Erythroblast (primary cell): ENCODE data around the gene GREB1.

ENCODE experiments used
- DNase-seq, 2 experiments: peaks; one replicate each; lab custom pipeline; 2025; lab: John Stamatoyannopoulos, UW
- GATA1 ChIP-seq: IDR thresholded peaks from 2 replicates; pipeline ENCODE4 v1.6.1; 2011; ENCODE audit warnings: low read depth, mild to moderate bottlenecking, control low read depth, low read length, moderate library complexity
- POLR2A ChIP-seq: IDR thresholded peaks from 2 replicates; pipeline ENCODE4 v1.6.1; 2011; ENCODE audit warnings: mild to moderate bottlenecking, low read length

GREB1 gene

DNA sequence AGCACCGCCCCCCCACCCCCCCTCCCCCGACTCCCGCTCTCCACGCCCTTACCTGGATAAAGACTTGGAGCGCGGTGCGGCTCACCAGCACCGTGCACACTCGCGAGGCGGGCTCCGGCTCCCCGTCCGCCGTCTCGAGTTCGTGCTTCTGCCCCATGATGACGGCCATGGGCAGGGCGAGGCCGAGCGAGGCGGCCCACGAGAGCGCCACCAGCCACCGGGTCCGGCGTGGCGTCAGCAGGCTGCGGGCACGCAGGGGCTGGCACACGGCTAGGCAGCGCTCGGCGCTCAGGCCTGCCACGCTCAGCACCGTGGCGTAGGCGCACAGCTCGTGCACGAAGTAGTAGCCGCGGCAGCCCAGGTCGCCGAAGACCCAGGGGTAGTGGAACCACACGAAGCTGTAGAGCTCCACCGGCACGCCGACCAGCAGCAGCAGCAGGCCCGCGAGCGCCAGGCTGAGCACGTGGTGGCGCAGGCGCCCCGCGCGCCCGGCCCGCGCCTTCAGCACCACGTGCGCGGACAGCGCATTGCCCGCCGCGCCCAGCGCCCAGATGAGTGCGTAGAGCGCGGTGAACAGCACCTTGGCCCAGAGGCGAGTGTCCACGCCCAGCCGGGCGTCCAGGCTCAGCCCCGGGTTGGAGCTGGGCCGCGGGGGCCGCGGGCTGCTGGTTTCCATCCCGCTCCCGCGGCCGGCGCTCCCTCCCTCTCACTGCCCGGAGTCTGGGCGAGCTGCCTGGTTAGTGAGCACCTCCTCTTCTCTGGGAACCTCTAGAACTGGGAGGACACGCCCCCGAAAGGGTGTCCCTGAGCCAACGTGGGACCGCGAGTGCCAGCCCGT lies 135.8 kb downstream of the GREB1 start, which contains the start of gene NTSR2:
NTSR2 (minus strand) TSS at position 742 of the 838 bp plus-strand sequence; CDS start at position 676, 66 bp downstream.
- no peak for TF ChIP-seq GATA1
- no peak for TF ChIP-seq POLR2A
- peak; percentile 53 to 67 for DNase-seq

DNA sequence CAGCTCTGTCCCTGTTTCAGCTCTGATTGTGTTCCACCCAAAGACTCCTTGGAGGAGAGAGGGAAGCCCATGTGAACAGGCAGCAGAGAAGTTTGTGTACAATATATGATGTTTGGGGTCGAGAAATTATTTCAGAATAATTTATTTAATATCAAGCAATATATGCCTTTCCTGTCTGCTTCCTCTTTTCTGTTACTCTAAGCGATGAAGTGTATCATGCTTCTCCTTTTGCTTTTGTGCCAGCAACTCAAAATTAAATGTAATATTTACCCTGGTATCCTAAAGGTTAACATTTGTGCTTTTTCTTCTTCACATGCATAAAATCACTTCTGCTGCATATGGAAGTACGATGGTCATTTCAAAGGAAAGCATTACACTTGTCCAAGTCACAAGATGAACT lies 138.6 kb downstream of the GREB1 start:
- DNase-seq, result no peak
- TF ChIP-seq POLR2A, result no peak
- TF ChIP-seq GATA1, result no peak

DNA sequence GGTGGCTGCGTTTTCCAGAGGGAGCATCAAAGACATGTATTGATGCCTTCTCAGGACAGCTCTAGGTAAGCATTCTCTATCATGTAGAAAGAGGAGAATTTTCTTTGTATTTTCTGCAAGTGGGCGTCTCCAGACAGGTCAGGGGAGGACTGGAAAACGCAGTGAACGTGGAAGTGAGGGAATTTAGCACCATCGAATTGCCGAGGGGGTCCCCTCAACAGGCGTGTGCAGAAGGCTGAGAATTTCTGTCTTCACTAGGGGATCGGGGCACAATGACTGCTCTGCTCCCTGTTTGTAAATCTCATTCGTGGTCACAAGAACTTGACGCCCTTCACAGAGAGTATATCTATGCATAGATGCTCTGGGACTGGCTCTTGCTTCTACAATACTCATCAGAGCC lies 141.1 kb downstream of the GREB1 start:
- no peak for DNase-seq
- TF ChIP-seq GATA1 (no peak), POLR2A (no peak)

DNA sequence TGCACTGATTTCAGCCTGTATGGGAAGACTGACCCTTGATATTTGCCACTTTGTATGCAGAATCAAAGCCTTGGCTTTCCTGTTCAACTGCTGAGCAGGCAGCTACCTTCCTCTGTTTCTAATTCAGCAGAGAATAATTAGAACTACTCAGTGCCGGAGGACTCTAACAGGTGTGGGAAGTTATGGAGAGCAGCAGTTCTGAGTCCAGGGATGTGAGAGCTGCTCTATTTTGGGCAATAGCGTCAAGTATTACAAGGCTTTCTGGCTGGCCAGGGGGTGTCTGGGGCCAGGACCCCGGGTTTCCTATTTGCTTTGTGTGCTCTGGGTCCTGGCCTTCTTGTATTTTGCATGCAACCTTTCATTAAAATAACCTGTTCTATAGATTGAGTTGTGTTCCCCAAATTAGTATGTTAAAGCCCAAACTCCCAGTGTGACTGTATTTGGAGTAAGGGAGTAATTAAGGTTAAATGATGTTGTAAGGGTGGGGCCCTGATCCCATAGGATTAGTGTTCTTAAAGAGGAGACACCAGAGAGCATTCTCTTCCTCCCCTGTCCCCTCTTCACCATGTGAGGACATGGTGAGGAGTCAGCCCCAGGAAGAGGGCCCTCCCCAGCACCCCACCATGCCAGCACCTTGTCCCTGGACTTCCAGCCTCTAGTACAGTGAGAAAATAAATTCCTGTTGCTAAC lies 141.7 kb downstream of the GREB1 start:
- no peak for DNase-seq
- TF ChIP-seq GATA1 (no peak), POLR2A (no peak)

DNA sequence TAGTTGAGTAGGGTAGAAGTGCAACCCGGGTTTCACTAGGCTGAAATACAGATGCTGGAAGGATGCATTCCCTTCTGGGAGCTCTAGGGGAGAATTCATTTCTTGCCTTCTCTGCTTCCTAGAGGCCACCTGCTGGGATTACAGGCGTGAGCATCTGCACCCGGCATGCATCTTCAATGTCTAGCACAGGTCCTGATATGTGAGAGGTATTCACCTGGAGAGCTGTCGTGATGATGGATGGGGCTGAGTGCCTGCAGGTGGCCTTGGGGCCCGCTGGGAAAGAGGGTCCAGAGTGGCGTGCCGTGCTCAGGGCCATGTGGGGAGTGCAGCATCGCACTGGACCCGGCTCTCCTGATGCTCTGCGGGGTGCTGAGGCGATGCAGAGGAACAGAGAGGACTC lies 142.8 kb downstream of the GREB1 start:
- TF ChIP-seq POLR2A (no peak), GATA1 (no peak)
- DNase-seq, result no peak

DNA sequence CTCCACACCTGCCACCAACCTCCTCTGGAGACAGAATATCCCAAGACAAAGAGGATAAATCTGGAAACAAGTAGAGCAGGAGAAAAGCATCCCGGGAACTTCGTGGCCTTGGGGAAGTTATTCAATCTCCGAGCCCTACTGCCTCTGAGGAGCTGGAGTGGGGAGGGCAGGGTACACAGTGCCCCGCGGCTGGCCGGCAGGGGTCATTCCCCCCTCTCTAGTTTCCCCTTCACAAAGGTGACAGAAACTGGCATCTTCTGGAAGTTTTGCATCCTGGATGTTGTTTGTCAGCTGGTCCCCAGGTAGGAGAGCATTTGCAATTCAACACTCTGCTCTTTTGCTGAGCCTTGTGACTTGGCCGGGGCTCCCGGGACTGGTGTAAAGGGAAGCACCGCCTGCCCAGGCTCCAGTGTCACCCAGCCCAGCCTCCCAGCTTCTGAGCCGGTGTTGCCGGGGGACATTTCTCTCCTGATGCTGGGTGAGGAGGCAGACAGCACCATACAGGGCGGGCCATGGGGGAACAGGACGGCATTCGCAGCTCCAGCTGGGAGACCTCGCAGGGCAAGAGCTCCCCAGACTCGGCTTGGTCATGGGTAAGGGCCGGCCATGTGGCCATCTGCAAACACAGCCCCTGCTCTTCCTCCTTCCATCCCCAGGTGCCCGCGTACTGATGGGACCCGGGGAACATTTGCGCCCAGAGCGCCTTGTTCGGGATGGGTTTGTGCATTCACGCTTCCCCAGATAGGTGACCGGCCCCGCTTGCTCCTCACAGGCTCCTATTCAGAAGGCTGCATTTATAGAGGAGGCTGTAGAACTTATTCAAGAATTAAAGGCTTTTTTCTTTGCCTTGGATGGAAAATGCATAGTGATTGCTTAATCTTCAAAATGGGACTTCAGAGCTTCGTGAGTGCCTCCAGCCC lies 143.6 kb downstream of the GREB1 start:
- DNase-seq, result no peak
- TF ChIP-seq GATA1 (no peak), POLR2A (no peak)

DNA sequence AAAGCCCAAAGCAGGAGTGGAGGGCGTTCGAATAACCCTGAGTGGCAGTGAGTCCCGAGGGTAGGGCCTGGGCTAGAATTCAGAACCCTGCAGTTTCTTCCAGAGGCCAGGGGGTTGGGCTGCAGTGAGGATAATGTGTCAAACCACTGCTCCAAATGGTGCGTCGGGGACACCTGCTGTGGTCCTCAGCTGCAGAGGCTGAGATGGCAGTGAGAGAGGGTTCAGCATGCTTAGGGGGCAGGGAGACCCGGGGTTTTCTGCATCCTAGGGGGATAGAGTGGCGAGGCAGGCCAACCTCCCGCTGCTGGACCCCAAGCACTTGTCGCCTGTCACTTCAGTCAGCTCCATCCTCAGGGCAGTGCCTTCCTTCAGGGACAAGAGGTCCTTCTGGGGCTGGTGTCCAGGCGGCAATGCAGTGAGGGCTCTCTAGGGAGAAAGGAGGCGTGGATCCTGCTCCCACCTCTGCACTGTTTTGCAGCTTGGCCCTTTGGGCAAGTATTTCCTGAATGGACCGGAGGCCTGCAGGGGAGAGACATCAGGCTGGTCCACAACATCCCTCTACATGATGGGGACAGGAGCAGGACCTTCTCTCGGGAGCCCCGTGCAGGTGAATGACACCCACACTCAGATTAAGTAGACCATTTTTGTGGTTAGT lies 144.6 kb downstream of the GREB1 start:
- TF ChIP-seq GATA1 (no peak), POLR2A (no peak)
- no peak for DNase-seq

DNA sequence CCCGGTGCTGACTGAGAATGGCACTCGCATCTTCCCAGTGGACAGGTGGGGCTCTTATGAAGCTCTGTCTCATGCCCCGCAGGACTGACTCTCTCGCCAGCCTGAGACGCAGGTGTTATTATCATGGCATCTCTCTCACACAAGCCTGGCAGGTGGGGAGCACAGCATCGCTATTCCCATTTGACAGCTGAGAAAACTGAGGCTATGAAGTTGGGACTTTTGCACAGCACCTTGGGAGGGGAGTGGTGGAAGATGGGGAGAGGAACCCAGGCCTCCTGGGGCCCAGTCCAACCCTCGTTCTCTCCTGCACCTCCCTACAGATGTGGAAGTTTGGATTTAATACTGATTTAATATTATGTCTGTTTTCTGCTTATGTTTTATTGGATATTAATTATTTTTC lies 145.2 kb downstream of the GREB1 start:
- TF ChIP-seq GATA1, result no peak
- no peak for TF ChIP-seq POLR2A
- DNase-seq, result no peak

DNA sequence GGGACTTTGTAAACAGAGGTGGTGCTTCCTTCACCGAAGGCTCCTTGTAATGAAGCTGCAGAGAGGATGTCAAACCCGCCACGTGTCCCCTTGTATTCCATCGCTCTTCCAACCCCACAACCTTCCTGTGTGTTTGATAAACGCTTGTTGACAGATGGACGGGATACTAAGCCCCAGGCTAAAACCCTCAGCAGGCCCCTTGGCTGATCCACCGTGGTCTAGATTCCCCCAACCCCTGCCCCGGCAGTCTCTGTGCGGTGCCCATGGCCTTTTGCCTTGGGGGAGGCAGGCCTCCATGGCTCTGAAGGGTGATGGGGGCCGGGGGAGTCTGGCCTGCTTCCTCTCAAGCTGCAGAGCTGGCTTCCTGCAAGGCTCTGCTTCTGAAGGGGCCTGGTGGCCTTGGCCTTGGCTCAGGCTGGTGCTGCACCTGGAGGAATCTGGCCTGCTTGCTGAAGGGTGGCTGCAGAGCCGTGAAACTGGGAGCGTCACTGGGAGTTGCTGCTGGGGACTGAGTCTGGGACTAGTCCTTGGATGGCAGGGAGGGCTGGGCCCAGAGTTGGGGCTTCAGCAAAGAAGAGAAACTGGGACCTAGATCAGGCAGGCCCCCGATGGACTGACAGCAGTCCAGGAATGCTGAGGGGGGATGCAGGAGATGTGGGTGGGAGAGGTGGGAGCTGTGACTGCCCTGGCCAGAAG lies 145.8 kb downstream of the GREB1 start:
- DNase-seq, result no peak
- no peak for TF ChIP-seq POLR2A
- no peak for TF ChIP-seq GATA1

DNA sequence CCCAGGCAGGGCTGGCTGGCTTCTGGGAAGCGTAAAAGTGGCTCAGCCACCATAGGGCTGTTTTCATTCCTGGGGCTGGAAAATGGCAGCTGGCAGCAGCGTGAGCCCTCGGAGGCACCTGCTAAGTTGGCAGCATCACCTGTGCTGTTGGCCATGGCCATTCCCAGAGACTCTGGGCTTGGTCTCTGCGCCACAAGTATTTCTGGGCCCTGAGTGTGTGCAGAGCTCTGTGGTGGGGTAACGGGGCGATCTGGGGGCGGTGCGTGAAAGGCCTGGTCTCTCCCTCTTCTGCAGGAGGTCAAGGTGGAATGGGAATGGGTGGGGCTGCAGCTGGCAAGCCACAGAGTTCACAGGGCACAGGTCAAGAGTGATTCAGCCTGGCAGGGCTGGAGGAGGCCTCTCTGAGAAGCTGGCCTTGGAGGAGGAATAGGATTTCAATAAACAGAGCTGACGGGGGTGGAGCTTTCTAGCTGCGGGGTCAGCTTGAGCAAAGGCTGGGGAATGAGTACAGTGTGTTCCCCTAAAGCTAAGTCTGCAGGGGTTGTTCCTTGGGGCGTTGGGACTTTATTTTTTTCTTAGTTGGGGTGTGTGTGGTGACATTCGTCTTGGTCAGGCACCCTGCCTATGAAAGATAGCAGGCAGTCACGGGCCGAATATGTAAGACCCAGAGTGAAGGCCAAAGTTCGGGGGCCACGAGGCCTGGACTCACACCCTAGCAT lies 146.5 kb downstream of the GREB1 start:
- no peak for DNase-seq
- TF ChIP-seq GATA1, result no peak
- TF ChIP-seq POLR2A, result no peak

DNA sequence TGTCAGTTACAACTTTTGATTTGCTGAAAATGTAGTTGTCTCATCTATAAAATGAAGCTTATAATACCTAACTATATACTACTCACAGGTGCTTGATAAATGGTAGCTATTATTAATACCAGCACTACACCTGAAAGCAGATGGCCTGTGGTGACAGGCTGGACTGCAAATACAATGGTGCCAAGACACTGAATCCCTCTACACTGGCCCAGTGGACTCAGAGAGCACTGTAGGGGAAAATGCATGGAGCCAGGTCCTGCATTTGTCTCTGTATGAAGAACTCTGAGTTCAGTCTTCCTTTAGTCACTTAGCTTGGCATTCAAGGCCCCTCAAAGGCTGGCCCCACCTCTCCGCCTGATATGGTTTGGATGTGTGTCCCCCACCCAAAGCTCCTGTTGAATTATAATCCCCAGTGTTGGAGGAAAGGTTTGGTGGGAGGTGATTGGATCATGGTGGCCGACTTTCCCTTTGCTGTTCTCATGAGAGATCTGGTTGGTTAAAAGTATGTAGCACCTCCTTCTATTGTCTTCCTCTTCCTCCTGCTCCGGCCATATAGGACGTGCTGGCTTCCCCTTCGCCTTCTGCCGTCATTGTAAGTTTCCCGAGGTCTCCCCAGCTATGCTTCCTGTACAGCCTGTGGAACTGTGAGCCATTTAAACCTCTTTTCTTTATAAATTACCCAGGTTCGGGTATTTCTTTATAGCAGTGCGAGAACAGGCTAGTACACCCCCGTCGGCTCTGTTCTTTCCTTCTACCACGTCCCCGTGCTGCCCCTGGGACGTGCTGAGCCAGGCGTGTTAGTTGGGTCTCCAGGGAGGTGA lies 147.3 kb downstream of the GREB1 start:
- TF ChIP-seq POLR2A, result no peak
- DNase-seq, result no peak
